HCT116 (cell line): Measurements from ENCODE around the gene NOL4L.

Experiments
- CTCF ChIP-seq, 3 experiments: fragments of 200-600 bp in 1 of 3; sonication (generic) in 1 of 3; IDR thresholded peaks in 2 of 3; conservative IDR thresholded peaks in 1 of 3; 2 replicates each; pipeline ENCODE4 v1.5.1; 2012 to 2017; ENCODE audit warnings: low read depth in 2 of 3, low read length in 2 of 3, antibody characterized with exemption in 1 of 3, borderline replicate concordance in 1 of 3, control low read depth in 1 of 3, mild to moderate bottlenecking in 1 of 3, mixed read lengths in 1 of 3, mixed run types in 1 of 3, moderate library complexity in 1 of 3; ENCODE audit not compliant: insufficient read depth in 1 of 3
- EZH2 ChIP-seq: fragments of 200-600 bp; sonication (generic); IDR thresholded peaks from 2 replicates; pipeline ENCODE4 v1.6.1; 2017; ENCODE audit warnings: antibody characterized with exemption, mixed run types
- MAX ChIP-seq: IDR thresholded peaks from 2 replicates; pipeline ENCODE4 v1.6.1; 2012
- POLR2A ChIP-seq: IDR thresholded peaks from 2 replicates; pipeline ENCODE4 v1.7.0; 2011; ENCODE audit warnings: borderline replicate concordance; ENCODE audit not compliant: insufficient read depth, insufficient read length; ENCODE audit errors: extremely low read depth
- REST ChIP-seq: IDR thresholded peaks from 2 replicates; pipeline ENCODE4 v1.6.1; 2012; ENCODE audit warnings: low read depth
- SIN3A ChIP-seq: IDR thresholded peaks from 2 replicates; pipeline ENCODE4 v1.6.1; 2012; ENCODE audit warnings: low read depth

GRCh38 chr20:32570401-32571190 lies 14.5 kb downstream of the NOL4L start:
- TF ChIP-seq SIN3A: no peak
- TF ChIP-seq CTCF (IDR thresholded peaks at IDR 0.05 in 2 of 3, conservative IDR thresholded peaks at IDR 0.05 in 1 of 3; ENCODE audit: borderline replicate concordance in 1 of 3, insufficient read depth in 1 of 3, low read depth in 2 of 3, low read length in 2 of 3): no peak
- no peak; the same call in 1 of the 2 replicates for TF ChIP-seq MAX
- TF ChIP-seq REST: no peak
- TF ChIP-seq POLR2A: no peak
- no peak for TF ChIP-seq EZH2
